GM23338 (cell line): ENCODE results near the gene CLP1. TPM values are rescaled to one million over a fixed set of nuclear protein-coding genes. Genes with fewer than 3 reads are reported as not detected.

Source experiments
- ATAC-seq: fragments of 200-7000 bp; cut with Tn5 transposase; 3 replicates; pipeline ENCODE4 v1.9.1; 2020
- DNase-seq: peaks from one replicate; pipeline ENCODE4 v3.0.0-alpha.2; 2015; ENCODE audit warnings: low spot score
- H2AFZ ChIP-seq: fragments of 200-600 bp; sonication (generic); 2 replicates; pipeline ENCODE4 v1.8.0; 2016; ENCODE audit warnings: antibody characterized with exemption, mild to moderate bottlenecking, moderate library complexity
- H3F3A ChIP-seq: fragments of 200-600 bp; sonication (generic); replicated peaks from 2 replicates; pipeline ENCODE4 v1.8.0; 2017; ENCODE audit warnings: antibody characterized with exemption, mixed run types, low read depth
- H3K27ac ChIP-seq: fragments of 200-600 bp; sonication (generic); 2 replicates; pipeline ENCODE4 v1.6.1; 2016; ENCODE audit warnings: low read depth
- H3K27me3 ChIP-seq: fragments of 200-600 bp; sonication (generic); 2 replicates; pipeline ENCODE4 v1.8.0; 2016; ENCODE audit warnings: mild to moderate bottlenecking, mixed run types, moderate library complexity; ENCODE audit not compliant: insufficient read depth
- H3K36me3 ChIP-seq: fragments of 200-600 bp; sonication (generic); 2 replicates; pipeline ENCODE4 v1.8.0; 2016; ENCODE audit warnings: mild to moderate bottlenecking; ENCODE audit not compliant: insufficient read depth
- H3K4me1 ChIP-seq: fragments of 200-600 bp; sonication (generic); 2 replicates; pipeline ENCODE4 v1.8.0; 2016; ENCODE audit warnings: mild to moderate bottlenecking, moderate library complexity; ENCODE audit not compliant: insufficient read depth
- H3K4me2 ChIP-seq: fragments of 200-600 bp; sonication (generic); 2 replicates; pipeline ENCODE4 v1.7.1; 2017; ENCODE audit warnings: mixed run types
- H3K4me3 ChIP-seq: fragments of 200-600 bp; sonication (generic); 2 replicates; pipeline ENCODE4 v1.6.1; 2016; ENCODE audit warnings: mixed run types
- H3K79me2 ChIP-seq: fragments of 200-600 bp; sonication (generic); replicated peaks from 2 replicates; pipeline ENCODE4 v1.8.0; 2017; ENCODE audit warnings: mild to moderate bottlenecking; ENCODE audit not compliant: insufficient read depth
- H3K9me2 ChIP-seq: fragments of 200-600 bp; sonication (generic); 2 replicates; pipeline ENCODE4 v1.8.0; 2017; ENCODE audit not compliant: insufficient read depth
- H4K20me1 ChIP-seq: fragments of 200-600 bp; sonication (generic); replicated peaks from 2 replicates; pipeline ENCODE4 v1.8.0; 2017; ENCODE audit warnings: mild to moderate bottlenecking; ENCODE audit not compliant: insufficient read depth
- H3K27ac Mint-ChIP-seq: 2 replicates; pipeline ENCODE4 v1.8.0; 2020; ENCODE audit warnings: inconsistent platforms, mild to moderate bottlenecking, moderate library complexity, mixed read lengths
- H3K27me3 Mint-ChIP-seq: 3 replicates; pipeline ENCODE4 v1.8.0; 2022; ENCODE audit warnings: low read depth, mild to moderate bottlenecking, moderate library complexity, mixed read lengths, inconsistent platforms; ENCODE audit not compliant: insufficient read depth, poor library complexity
- H3K36me3 Mint-ChIP-seq: 3 replicates; pipeline ENCODE4 v1.8.0; 2021; ENCODE audit warnings: low read depth, mild to moderate bottlenecking, inconsistent platforms, moderate library complexity, mixed read lengths
- H3K4me1 Mint-ChIP-seq: 3 replicates; pipeline ENCODE4 v1.8.0; 2020; ENCODE audit warnings: mild to moderate bottlenecking, inconsistent platforms, mixed read lengths
- H3K4me3 Mint-ChIP-seq: 3 replicates; pipeline ENCODE4 v1.8.0; 2021; ENCODE audit warnings: moderate library complexity, mild to moderate bottlenecking, inconsistent platforms, mixed read lengths
- H3K9me3 Mint-ChIP-seq: 3 replicates; pipeline ENCODE4 v1.8.0; 2020; ENCODE audit warnings: moderate library complexity, mild to moderate bottlenecking, inconsistent platforms, mixed read lengths
- CREB1 ChIP-seq: fragments of 250-450 bp; sonication (Bioruptor Pico); IDR thresholded peaks from 2 replicates; pipeline ENCODE4 v1.5.0; 2020; ENCODE audit warnings: low read depth, mild to moderate bottlenecking, moderate library complexity
- CTCF ChIP-seq, 2 experiments: fragments of 200-600 bp in 1 of 2; sonication (generic) in 1 of 2; conservative IDR thresholded peaks; 2 replicates each; pipeline versions ENCODE4 v1.5.1 to v1.6.1; 2016 to 2017; ENCODE audit warnings: antibody characterized with exemption in 2 of 2, low read depth in 2 of 2, mild to moderate bottlenecking in 2 of 2, moderate library complexity in 1 of 2
- ETS1 ChIP-seq: IDR thresholded peaks from 2 replicates; pipeline ENCODE4 v1.6.1; 2016; ENCODE audit warnings: antibody characterized with exemption
- EZH2 ChIP-seq: fragments of 200-600 bp; sonication (generic); IDR thresholded peaks from one replicate; pipeline ENCODE4 v1.8.0; 2017; ENCODE audit warnings: antibody characterized with exemption, mild to moderate bottlenecking, low read depth; ENCODE audit not compliant: unreplicated experiment
- EZH2phosphoT487 ChIP-seq: fragments of 200-600 bp; sonication (generic); IDR thresholded peaks from one replicate; pipeline ENCODE4 v1.8.1; 2018; ENCODE audit warnings: antibody characterized with exemption; ENCODE audit not compliant: unreplicated experiment
- JUNB ChIP-seq: IDR thresholded peaks from one replicate; pipeline ENCODE4 v1.6.1; 2016; ENCODE audit warnings: antibody characterized with exemption; ENCODE audit not compliant: unreplicated experiment
- NANOG ChIP-seq: IDR thresholded peaks from 2 replicates; pipeline ENCODE4 v1.6.1; 2016; ENCODE audit warnings: antibody characterized with exemption, borderline replicate concordance
- POLR2AphosphoS5 ChIP-seq: IDR thresholded peaks from 2 replicates; pipeline ENCODE4 v1.6.1; 2016; ENCODE audit warnings: antibody characterized with exemption, low read depth
- REST ChIP-seq: IDR thresholded peaks from one replicate; pipeline ENCODE4 v1.6.1; 2018; ENCODE audit warnings: antibody characterized with exemption; ENCODE audit not compliant: unreplicated experiment
- STAT1 ChIP-seq: IDR thresholded peaks from one replicate; pipeline ENCODE4 v1.6.1; 2016; ENCODE audit warnings: antibody characterized with exemption; ENCODE audit not compliant: unreplicated experiment
- ZNF114 ChIP-seq: fragments of 250-450 bp; sonication (Bioruptor Pico); IDR thresholded peaks from 2 replicates; pipeline ENCODE4 v1.5.0; 2020; ENCODE audit warnings: mild to moderate bottlenecking, moderate library complexity
- ZNF331 ChIP-seq: fragments of 250-450 bp; sonication (Bioruptor Pico); IDR thresholded peaks from 2 replicates; pipeline ENCODE4 v1.5.0; 2020; ENCODE audit warnings: low read depth, mild to moderate bottlenecking, moderate library complexity
- ZNF462 ChIP-seq: fragments of 250-450 bp; sonication (Bioruptor Pico); IDR thresholded peaks from 2 replicates; pipeline ENCODE4 v1.5.0; 2020; ENCODE audit warnings: mild to moderate bottlenecking, moderate library complexity
- polyA plus RNA-seq: library from polyadenylated mRNA; unstranded; fragments of >200 nt; fragmentation: Nextera tagmentation; extraction: Ambion mirVana; gene quantifications from 2 replicates; pipeline ENCODE4 v1.2.1, GENCODE V29; 2016
- total RNA-seq: library from RNA; depleted of rRNA; stranded (reverse); fragments of >200 nt; shearing (Covaris generic); gene quantifications from 2 replicates; pipeline ENCODE4 v1.2.3, GENCODE V29; 2014

CLP1 gene
- total and polyA plus RNA-seq, 2 experiments from 2014 or later = 16.8 to 25.2 TPM

GRCh38 chr11:57650739-57651090, 6.8 kb upstream of the CLP1 start:
- Mint-ChIP-seq H3K27ac (no peak overlapping the region), H3K4me1 (peaks cover 69% of the 10 kb centered on the region)

More at GRCh38 chr11:57650739-57651090, 6.8 kb upstream of the CLP1 start:
- H3K9me2 ChIP-seq = peaks cover 10% of the 10 kb centered on the region
- Mint-ChIP-seq H3K4me3 (peak overlapping the region; percentile 53), H3K9me3 (peaks cover 13% of the 10 kb centered on the region), H3K27me3 (peaks cover 73% of the 10 kb centered on the region), H3K36me3 (no peaks in the 10 kb centered on the region; the same call in 2 of the 3 replicates)
- DNase-seq = no peak
- peak overlapping the region; percentile 73 for H3K4me3 ChIP-seq
- peak overlapping the region; percentile 98 for H3K4me2 ChIP-seq
- no peaks in the 10 kb centered on the region for H3K79me2 ChIP-seq
- H3K27ac ChIP-seq = no peak overlapping the region
- ATAC-seq = no peak
- peaks cover 8% of the 10 kb centered on the region; the same call in 1 of the 2 replicates for H4K20me1 ChIP-seq
- peaks cover 52% of the 10 kb centered on the region for H3K4me1 ChIP-seq
- H3K36me3 ChIP-seq = no peaks in the 10 kb centered on the region
- peaks cover 37% of the 10 kb centered on the region for H3F3A ChIP-seq
- no peak for TF ChIP-seq REST
- TF ChIP-seq JUNB = no peak
- no peak for TF ChIP-seq CREB1 (CRISPR knock-in tag)
- TF ChIP-seq EZH2phosphoT487 = no peak
- no peak for TF ChIP-seq NANOG
- no peak for TF ChIP-seq ZNF462 (CRISPR knock-in tag)
- no peak for TF ChIP-seq STAT1
- TF ChIP-seq ZNF114 (CRISPR knock-in tag) = no peak
- no peak for TF ChIP-seq ZNF331 (CRISPR knock-in tag)
- TF ChIP-seq CTCF (conservative IDR thresholded peaks at IDR 0.05; ENCODE audit: low read depth in 2 of 2) = no peak
- no peak for TF ChIP-seq POLR2AphosphoS5
- TF ChIP-seq EZH2 = no peak
- TF ChIP-seq ETS1 = no peak
- H2AFZ ChIP-seq = no peak overlapping the region
- peaks cover 40% of the 10 kb centered on the region for H3K27me3 ChIP-seq
